ENCODE results near the gene NRG2.

DNA sequence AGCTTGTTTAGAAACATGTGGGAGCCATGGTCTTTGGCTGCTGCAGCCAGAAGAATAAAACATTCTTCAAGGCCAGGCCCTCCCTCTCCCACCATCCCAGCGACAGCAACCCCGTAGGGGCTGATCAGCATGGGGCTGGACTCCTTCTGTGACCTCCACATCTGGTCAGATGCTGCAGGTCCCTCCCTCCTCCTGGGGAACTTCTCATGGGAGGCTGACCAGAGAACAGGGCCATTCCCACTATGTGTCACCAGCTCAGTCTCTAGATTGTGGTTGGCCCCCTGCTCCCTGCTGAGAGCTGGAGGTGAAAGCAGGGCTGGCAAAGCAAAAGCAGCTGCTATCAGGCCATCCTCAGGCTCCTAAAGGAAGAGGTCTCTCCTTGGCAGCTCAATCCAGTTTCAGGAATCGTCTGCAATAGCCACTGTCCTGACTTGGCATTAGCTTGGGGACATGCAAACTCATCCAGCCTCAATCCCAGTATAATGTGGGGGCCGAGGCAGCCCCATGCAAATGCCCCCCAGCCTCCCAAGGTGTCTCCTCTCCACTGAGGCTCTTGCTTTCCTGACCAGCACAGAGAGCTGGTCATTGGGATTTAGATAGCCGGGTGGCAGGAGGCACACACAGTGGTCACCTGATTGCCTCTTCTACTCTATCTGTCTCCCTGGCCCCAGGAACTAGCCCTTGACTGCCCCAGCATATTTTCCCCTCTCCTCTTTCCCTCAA is 81.5 kb downstream of the NRG2 start:
- TF ChIP-seq, protein P1, sequence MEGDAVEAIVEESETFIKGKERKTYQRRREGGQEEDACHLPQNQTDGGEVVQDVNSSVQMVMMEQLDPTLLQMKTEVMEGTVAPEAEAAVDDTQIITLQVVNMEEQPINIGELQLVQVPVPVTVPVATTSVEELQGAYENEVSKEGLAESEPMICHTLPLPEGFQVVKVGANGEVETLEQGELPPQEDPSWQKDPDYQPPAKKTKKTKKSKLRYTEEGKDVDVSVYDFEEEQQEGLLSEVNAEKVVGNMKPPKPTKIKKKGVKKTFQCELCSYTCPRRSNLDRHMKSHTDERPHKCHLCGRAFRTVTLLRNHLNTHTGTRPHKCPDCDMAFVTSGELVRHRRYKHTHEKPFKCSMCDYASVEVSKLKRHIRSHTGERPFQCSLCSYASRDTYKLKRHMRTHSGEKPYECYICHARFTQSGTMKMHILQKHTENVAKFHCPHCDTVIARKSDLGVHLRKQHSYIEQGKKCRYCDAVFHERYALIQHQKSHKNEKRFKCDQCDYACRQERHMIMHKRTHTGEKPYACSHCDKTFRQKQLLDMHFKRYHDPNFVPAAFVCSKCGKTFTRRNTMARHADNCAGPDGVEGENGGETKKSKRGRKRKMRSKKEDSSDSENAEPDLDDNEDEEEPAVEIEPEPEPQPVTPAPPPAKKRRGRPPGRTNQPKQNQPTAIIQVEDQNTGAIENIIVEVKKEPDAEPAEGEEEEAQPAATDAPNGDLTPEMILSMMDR (IDR thresholded peaks at IDR 0.05; ENCODE audit: insufficient read depth, low read length), result no peak
- no peak for TF ChIP-seq SPI1 (IDR thresholded peaks at IDR 0.05; ENCODE audit: borderline replicate concordance, low read depth)
- TF ChIP-seq POLR2AphosphoS5 (IDR thresholded peaks at IDR 0.05; ENCODE audit: low read depth), result no peak

All from HL-60 (cell line).